GM12878 (cell line): ENCODE results near the gene AMOTL1. TPM values are rescaled to one million over a fixed set of nuclear protein-coding genes. Genes with fewer than 3 reads are reported as not detected.

Source experiments
- ATAC-seq: fragments of 200-7000 bp; cut with Tn5 transposase; 3 replicates; pipeline ENCODE4 v1.9.1; 2020; ENCODE audit warnings: mild to moderate bottlenecking, moderate library complexity
- BruUV-seq: library from RNA; stranded (reverse); fragments of 400-500 nt; replicated peaks from 2 replicates; lab custom pipeline; 2021; lab: Mats Ljungman, UMichigan
- CTCF ChIA-PET: fragments of 300-600 bp; sonication (Branson Sonifier 250); formaldehyde crosslinking; extraction: SDS; loops from one replicate; lab custom pipeline; 2021; ENCODE audit warnings: inconsistent platforms; lab: Yijun Ruan, JAX
- POLR2A ChIA-PET: fragments of 350-600 bp; formaldehyde crosslinking; extraction: SDS; loops from one replicate; lab custom pipeline; 2021; ENCODE audit warnings: inconsistent platforms; lab: Charles Lee
- RAD21 ChIA-PET: fragments of 300-600 bp; sonication (Branson Sonifier 250); formaldehyde crosslinking; loops from one replicate; lab custom pipeline; 2023; ENCODE audit warnings: antibody characterized with exemption; ENCODE audit not compliant: unreplicated experiment; lab: Charles Lee
- SMC1A ChIA-PET: fragments of 300-600 bp; sonication (Branson Sonifier 250); formaldehyde crosslinking; loops from one replicate; lab custom pipeline; 2023; ENCODE audit not compliant: unreplicated experiment, uncharacterized antibody; lab: Charles Lee
- DNase-seq: peaks from one replicate; pipeline ENCODE4 v3.0.0-alpha.2; 2011; ENCODE audit warnings: low read depth, low spot score
- FAIRE-seq: peaks from 3 replicates; lab custom pipeline; 2011; peaks lifted over from hg19 to GRCh38; lab: Jason Lieb, UNC
- H2AFZ ChIP-seq: 2 replicates; pipeline ENCODE4 v1.6.0; 2011; ENCODE audit warnings: low read depth, low read length, control low read depth; ENCODE audit not compliant: control insufficient read depth
- H3K27ac ChIP-seq: 2 replicates; pipeline ENCODE4 v1.5.1; 2011; ENCODE audit warnings: control low read depth; ENCODE audit not compliant: control insufficient read depth, insufficient read depth
- H3K27me3 ChIP-seq, 2 experiments: replicated peaks in 1 of 2; 2 replicates each; pipeline versions ENCODE4 v1.6.0 to v1.6.1; 2011; ENCODE audit warnings: low read length in 1 of 2; ENCODE audit not compliant: control insufficient read depth in 2 of 2, insufficient read depth in 2 of 2
- H3K36me3 ChIP-seq, 2 experiments: 2 replicates each; pipeline ENCODE4 v1.5.1; 2011; ENCODE audit warnings: low read length in 1 of 2; ENCODE audit not compliant: control insufficient read depth in 2 of 2, insufficient read depth in 2 of 2
- H3K4me1 ChIP-seq: 2 replicates; pipeline ENCODE4 v1.6.1; 2011; ENCODE audit warnings: mild to moderate bottlenecking, low read length, moderate library complexity, mixed read lengths; ENCODE audit not compliant: control insufficient read depth, insufficient read depth
- H3K4me2 ChIP-seq: 2 replicates; pipeline ENCODE4 v1.6.0; 2011; ENCODE audit warnings: control low read depth; ENCODE audit not compliant: control insufficient read depth, insufficient read depth
- H3K4me3 ChIP-seq: fragments of 200-600 bp; sonication (generic); 2 replicates; pipeline ENCODE4 v1.5.1; 2016
- H3K79me2 ChIP-seq: 2 replicates; pipeline ENCODE4 v1.6.0; 2011; ENCODE audit warnings: low read length; ENCODE audit not compliant: control insufficient read depth, insufficient read depth
- H3K9ac ChIP-seq: 2 replicates; pipeline ENCODE4 v1.8.0; 2011; ENCODE audit warnings: low read length, control low read depth, mixed read lengths; ENCODE audit not compliant: control insufficient read depth, insufficient read depth
- H3K9me3 ChIP-seq: replicated peaks from 3 replicates; pipeline ENCODE4 v1.5.1; 2011; ENCODE audit warnings: mild to moderate bottlenecking, low read length; ENCODE audit not compliant: control insufficient read depth, insufficient read depth
- H4K20me1 ChIP-seq: 2 replicates; pipeline ENCODE4 v1.6.0; 2011; ENCODE audit not compliant: control insufficient read depth, insufficient read depth
- BCL11A ChIP-seq: IDR thresholded peaks from 2 replicates; pipeline ENCODE4 v1.6.1; 2011; ENCODE audit warnings: low read depth, low read length
- CEBPZ ChIP-seq: fragments of 150-350 bp; IDR thresholded peaks from 2 replicates; pipeline ENCODE4 v1.6.1; 2016; ENCODE audit warnings: low read depth, low read length
- CREB1 ChIP-seq: IDR thresholded peaks from 2 replicates; pipeline ENCODE4 v1.6.1; 2012; ENCODE audit warnings: low read depth, mild to moderate bottlenecking, inconsistent platforms
- HDGF ChIP-seq: fragments of 450-650 bp; IDR thresholded peaks from 2 replicates; pipeline ENCODE4 v1.6.1; 2016; ENCODE audit warnings: antibody characterized with exemption
- SRF ChIP-seq, 2 experiments: IDR thresholded peaks; 2 replicates each; pipeline ENCODE4 v1.6.1; 2011; ENCODE audit warnings: low read depth in 2 of 2, low read length in 2 of 2, mild to moderate bottlenecking in 1 of 2, moderate library complexity in 1 of 2
- ZNF217 ChIP-seq: fragments of 450-650 bp; IDR thresholded peaks from 2 replicates; pipeline ENCODE4 v1.6.1; 2017; ENCODE audit warnings: antibody characterized with exemption, mild to moderate bottlenecking
- WGBS: methylation state at CpG from one replicate; pipeline ENCODE4 v1.1.6; 2016; ENCODE audit warnings: low lambda C conversion rate; ENCODE audit not compliant: insufficient replicate concordance, insufficient coverage; ENCODE audit errors: missing lambda C conversion rate; 5-methylcytosine and 5-hydroxymethylcytosine counted together
- in situ Hi-C: fragments of 300-500 bp; cut with MboI; formaldehyde crosslinking; loops from 9 replicates; pipeline ENCODE4 v1.14.3; 2018; ENCODE audit warnings: mixed read lengths
- intact Hi-C: fragments of 100-400 bp; cut with micrococcal nuclease; formaldehyde crosslinking; loops from one replicate; pipeline ENCODE4 v1.14.2; 2022; ENCODE audit not compliant: unreplicated experiment
- polyA plus RNA-seq, 11 experiments: library from polyadenylated mRNA; depleted of rRNA in 4 of 11; unstranded in 6 of 11; stranded (reverse) in 5 of 11; fragments of >200 nt; fragmentation: Nextera tagmentation in 4 of 11; fragmentation: Illumina TruSeq in 1 of 11; extraction: Ambion mirVana in 4 of 11; extraction: Trizol in 1 of 11; gene quantifications; 1 replicate in 1 of 11; 2 replicates in 10 of 11; pipeline versions ENCODE4 v1.2.1 to v1.2.3, GENCODE V29; 2011 to 2016; ENCODE audit warnings: inconsistent platforms in 2 of 11, missing spikeins in 2 of 11, low read depth in 1 of 11
- total RNA-seq, 4 experiments: library from RNA; depleted of rRNA in 3 of 4; stranded (reverse); fragments of >200 nt in 3 of 4; fragmentation: Illumina TruSeq in 1 of 4; extraction: Trizol in 1 of 4; gene quantifications; 2 replicates each; pipeline versions ENCODE4 v1.2.1 to v1.2.3, GENCODE V29; 2013 to 2021
- TF ChIP-seq, protein P1 (sequence below): fragments of 450-650 bp; formaldehyde crosslinking; IDR thresholded peaks from 2 replicates; pipeline ENCODE4 v1.4.0; 2020; ENCODE audit warnings: mild to moderate bottlenecking, moderate library complexity

The AMOTL1 gene
- total and polyA plus RNA-seq, 10 of the 15 experiments (the other 5 are each of a cell fraction or from before 2014, with no cell fraction given), result under 0.01 to 0.41 (median 0.01) TPM; not detected in 7

DNA sequence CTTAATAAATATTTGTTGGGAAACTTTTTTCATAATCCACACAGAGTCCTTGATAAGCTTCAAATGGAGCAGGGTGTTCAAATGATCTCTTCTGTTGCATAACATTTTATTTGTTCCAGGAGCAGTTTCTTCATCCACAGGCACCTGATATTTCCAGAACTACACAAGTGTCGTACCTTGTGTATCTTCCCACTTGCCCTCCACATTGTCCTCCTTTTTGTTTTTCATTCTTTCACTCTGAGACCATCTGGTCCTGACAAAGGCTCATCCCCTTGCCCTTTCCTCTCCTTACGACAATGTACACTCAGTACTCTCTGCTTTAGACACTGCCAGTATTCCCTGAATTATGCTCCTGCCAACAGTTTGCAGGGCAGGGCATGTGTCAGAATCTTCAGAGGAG lies 5.2 kb upstream of the AMOTL1 start:
- H3K4me3 ChIP-seq, result no peak overlapping the region
- in situ Hi-C loops, result no loop called here
- ATAC-seq (no peak), DNase-seq (no peak), FAIRE-seq (no peak)
- no peak overlapping the region for H3K27ac ChIP-seq
- no peaks in the 10 kb centered on the region for H3K36me3 ChIP-seq
- no peak overlapping the region for H3K4me2 ChIP-seq
- TF ChIP-seq ZNF217, result no peak
- no peaks in the 10 kb centered on the region for H3K79me2 ChIP-seq
- ChIA-PET POLR2A (no interaction called here), SMC1A (interaction anchor here (0.9 to 1.0 kb wide), 2 partner anchors 10 to 32 kb away, joined by 3 read pairs; no protein-coding TSS in a partner anchor), RAD21 (no interaction called here), CTCF (no interaction called here)
- H2AFZ ChIP-seq, result no peak overlapping the region
- H4K20me1 ChIP-seq, result no peaks in the 10 kb centered on the region
- 33% methylated on average over 2 of the region's 2 CpGs for WGBS
- no TSS peak for BruUV-seq
- no peak overlapping the region for H3K9ac ChIP-seq
- H3K27me3 ChIP-seq, result peaks cover 4 to 10% of the 10 kb centered on the region in 2 experiments
- no peaks in the 10 kb centered on the region for H3K4me1 ChIP-seq
- intact Hi-C loops, result loop anchor here (1.0 to 5.0 kb wide), 2 partner anchors 126 to 140 kb away; no protein-coding TSS in a partner anchor
- no peaks in the 10 kb centered on the region for H3K9me3 ChIP-seq

DNA sequence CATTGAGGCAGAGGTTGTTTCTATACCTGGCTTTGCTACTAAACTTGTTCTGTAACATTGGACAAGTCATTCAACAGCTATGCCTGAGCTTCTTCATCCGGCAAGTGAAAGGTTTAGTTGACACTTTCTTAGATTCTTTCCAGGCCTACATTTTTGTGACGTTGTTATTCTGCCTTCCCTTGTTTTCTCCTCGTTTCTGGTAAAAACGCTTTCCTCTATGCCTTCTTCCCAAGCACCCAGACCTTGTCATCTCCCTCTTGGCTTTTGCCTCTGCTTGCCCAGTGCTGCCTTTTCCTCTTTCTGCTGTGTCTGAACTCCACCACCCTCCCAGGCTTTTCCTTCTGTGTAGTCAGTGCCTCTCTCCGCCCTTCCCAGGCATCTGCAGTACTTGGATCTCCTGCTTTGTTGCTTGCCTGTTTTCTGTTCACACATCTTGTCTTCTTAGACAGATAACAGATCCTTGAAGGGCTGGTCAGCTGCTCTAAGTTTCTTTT lies 1.4 kb upstream of the AMOTL1 start:
- FAIRE-seq, result no peak
- SMC1A ChIA-PET, result no interaction called here
- no peak overlapping the region for H3K9ac ChIP-seq
- no peak overlapping the region for H3K4me2 ChIP-seq
- in situ Hi-C loops (no loop called here), intact Hi-C loops (no loop called here)
- TF ChIP-seq CEBPZ (no peak), BCL11A (no peak), HDGF (no peak), CREB1 (no peak), SRF (IDR thresholded peaks at IDR 0.05; ENCODE audit: low read depth in 2 of 2, low read length in 2 of 2) (no peak)
- TF ChIP-seq, protein P1, sequence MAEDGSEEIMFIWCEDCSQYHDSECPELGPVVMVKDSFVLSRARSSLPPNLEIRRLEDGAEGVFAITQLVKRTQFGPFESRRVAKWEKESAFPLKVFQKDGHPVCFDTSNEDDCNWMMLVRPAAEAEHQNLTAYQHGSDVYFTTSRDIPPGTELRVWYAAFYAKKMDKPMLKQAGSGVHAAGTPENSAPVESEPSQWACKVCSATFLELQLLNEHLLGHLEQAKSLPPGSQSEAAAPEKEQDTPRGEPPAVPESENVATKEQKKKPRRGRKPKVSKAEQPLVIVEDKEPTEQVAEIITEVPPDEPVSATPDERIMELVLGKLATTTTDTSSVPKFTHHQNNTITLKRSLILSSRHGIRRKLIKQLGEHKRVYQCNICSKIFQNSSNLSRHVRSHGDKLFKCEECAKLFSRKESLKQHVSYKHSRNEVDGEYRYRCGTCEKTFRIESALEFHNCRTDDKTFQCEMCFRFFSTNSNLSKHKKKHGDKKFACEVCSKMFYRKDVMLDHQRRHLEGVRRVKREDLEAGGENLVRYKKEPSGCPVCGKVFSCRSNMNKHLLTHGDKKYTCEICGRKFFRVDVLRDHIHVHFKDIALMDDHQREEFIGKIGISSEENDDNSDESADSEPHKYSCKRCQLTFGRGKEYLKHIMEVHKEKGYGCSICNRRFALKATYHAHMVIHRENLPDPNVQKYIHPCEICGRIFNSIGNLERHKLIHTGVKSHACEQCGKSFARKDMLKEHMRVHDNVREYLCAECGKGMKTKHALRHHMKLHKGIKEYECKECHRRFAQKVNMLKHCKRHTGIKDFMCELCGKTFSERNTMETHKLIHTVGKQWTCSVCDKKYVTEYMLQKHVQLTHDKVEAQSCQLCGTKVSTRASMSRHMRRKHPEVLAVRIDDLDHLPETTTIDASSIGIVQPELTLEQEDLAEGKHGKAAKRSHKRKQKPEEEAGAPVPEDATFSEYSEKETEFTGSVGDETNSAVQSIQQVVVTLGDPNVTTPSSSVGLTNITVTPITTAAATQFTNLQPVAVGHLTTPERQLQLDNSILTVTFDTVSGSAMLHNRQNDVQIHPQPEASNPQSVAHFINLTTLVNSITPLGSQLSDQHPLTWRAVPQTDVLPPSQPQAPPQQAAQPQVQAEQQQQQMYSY (CRISPR knock-in tag), result no peak
- H3K4me1 ChIP-seq, result no peaks in the 10 kb centered on the region
- CTCF ChIA-PET, result no interaction called here
- no peaks in the 10 kb centered on the region for H4K20me1 ChIP-seq
- RAD21 ChIA-PET, result no interaction called here
- H3K27me3 ChIP-seq, result peaks cover 13 to 16% of the 10 kb centered on the region in 2 experiments
- H3K79me2 ChIP-seq, result no peaks in the 10 kb centered on the region
- no peaks in the 10 kb centered on the region for H3K36me3 ChIP-seq
- POLR2A ChIA-PET, result no interaction called here
- H3K9me3 ChIP-seq, result no peaks in the 10 kb centered on the region
- ATAC-seq, result no peak
- no peak overlapping the region for H3K27ac ChIP-seq
- no TSS peak for BruUV-seq
- WGBS, result 44% methylated on average over 5 of the region's 5 CpGs
- H3K4me3 ChIP-seq, result no peak overlapping the region
- no peak overlapping the region for H2AFZ ChIP-seq
- DNase-seq, result no peak
